ENCODE data around the gene PTPN21. TPM values are rescaled to one million over a fixed set of nuclear protein-coding genes. Genes with fewer than 3 reads are reported as not detected.
A peak's percentile ranks its signal among the peaks of the same experiment; 100 is the strongest.

PTPN21 gene
- total and polyA plus RNA-seq, 2 of the 13 experiments (the other 11 are each of a cell fraction or from before 2014, with no cell fraction given), result 2.0 to 3.7 TPM

DNA sequence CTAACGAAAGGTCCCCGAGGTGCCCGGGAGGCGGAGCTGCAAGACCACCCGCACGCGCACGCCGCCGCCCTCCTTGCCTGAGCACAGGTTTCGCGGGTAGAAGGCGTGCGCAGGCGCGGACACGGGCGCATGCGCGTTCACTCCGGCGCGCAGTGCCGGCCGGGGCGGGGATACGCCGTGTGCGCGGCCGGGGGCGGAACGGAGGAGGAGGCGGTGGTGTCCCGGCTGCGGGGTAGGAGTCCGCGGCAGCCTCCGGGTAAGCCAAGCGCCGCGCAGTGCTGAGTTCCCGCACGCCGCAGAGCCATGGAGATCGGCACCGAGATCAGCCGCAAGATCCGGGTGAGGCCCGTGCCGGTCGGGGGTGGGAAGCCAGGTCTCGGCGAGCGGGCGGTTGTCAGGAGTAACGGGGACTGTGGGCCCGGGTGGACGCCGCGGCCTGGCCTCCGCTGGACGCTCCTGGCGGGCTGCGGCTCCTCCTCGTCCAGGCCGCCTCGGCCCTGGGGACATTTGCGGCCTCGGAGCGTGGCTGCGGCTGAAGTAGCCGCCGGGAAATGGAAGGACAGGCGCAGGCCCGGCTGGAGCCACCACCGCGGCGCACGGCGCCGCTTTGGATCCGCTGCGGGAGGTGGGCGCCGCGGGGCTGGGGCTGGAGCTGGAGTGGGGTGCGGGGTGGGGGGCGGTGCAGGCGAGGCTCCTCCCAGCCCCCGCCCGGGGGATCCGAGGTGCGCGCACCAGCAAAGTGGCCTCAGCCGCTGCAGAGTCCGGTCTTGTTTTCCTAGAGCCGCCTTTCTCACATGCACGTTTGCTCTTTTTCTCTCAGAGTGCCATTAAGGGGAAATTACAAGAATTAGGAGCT, 8.3 kb upstream of the PTPN21 start, which contains the start of gene ZC3H14 (continued):
- no peak for TF ChIP-seq ZNF746 (CRISPR knock-in tag; IDR thresholded peaks at IDR 0.05)
- TF ChIP-seq TEAD2 (CRISPR knock-in tag; IDR thresholded peaks at IDR 0.05), result no peak
- no peak for TF ChIP-seq ATM (IDR thresholded peaks at IDR 0.05; ENCODE audit: borderline replicate concordance)
- TF ChIP-seq JUND (CRISPR knock-in tag; IDR thresholded peaks at IDR 0.05), result no peak; the same call in 1 of the 2 replicates
- TF ChIP-seq ZNF446 (CRISPR knock-in tag; IDR thresholded peaks at IDR 0.05), result peak; percentile 70; the same call in 1 of the 2 replicates
- TF ChIP-seq MIXL1 (CRISPR knock-in tag; IDR thresholded peaks at IDR 0.05), result no peak
- no peak for TF ChIP-seq RFX5 (IDR thresholded peaks at IDR 0.05; ENCODE audit: low read depth, low read length)
- no peak for TF ChIP-seq ZNF703 (CRISPR knock-in tag; IDR thresholded peaks at IDR 0.05; ENCODE audit: borderline replicate concordance)
- 0 out of 2 replicates have a peak, but pooled peaks have one; percentile 4 for TF ChIP-seq HNF4A (CRISPR knock-in tag; IDR thresholded peaks at IDR 0.05)
- TF ChIP-seq RAD51 (IDR thresholded peaks at IDR 0.05; ENCODE audit: borderline replicate concordance), result no peak
- TF ChIP-seq ZNF207 (IDR thresholded peaks at IDR 0.05; ENCODE audit: borderline replicate concordance), result no peak
- TF ChIP-seq ZNF335 (CRISPR knock-in tag; IDR thresholded peaks at IDR 0.05), result no peak
- TF ChIP-seq, protein P1, sequence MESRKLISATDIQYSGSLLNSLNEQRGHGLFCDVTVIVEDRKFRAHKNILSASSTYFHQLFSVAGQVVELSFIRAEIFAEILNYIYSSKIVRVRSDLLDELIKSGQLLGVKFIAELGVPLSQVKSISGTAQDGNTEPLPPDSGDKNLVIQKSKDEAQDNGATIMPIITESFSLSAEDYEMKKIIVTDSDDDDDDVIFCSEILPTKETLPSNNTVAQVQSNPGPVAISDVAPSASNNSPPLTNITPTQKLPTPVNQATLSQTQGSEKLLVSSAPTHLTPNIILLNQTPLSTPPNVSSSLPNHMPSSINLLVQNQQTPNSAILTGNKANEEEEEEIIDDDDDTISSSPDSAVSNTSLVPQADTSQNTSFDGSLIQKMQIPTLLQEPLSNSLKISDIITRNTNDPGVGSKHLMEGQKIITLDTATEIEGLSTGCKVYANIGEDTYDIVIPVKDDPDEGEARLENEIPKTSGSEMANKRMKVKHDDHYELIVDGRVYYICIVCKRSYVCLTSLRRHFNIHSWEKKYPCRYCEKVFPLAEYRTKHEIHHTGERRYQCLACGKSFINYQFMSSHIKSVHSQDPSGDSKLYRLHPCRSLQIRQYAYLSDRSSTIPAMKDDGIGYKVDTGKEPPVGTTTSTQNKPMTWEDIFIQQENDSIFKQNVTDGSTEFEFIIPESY (CRISPR knock-in tag; IDR thresholded peaks at IDR 0.05), result no peak
- TF ChIP-seq, protein P2, sequence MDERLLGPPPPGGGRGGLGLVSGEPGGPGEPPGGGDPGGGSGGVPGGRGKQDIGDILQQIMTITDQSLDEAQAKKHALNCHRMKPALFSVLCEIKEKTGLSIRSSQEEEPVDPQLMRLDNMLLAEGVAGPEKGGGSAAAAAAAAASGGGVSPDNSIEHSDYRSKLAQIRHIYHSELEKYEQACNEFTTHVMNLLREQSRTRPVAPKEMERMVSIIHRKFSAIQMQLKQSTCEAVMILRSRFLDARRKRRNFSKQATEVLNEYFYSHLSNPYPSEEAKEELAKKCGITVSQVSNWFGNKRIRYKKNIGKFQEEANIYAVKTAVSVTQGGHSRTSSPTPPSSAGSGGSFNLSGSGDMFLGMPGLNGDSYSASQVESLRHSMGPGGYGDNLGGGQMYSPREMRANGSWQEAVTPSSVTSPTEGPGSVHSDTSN (CRISPR knock-in tag; IDR thresholded peaks at IDR 0.05), result no peak
- TF ChIP-seq, protein P3, sequence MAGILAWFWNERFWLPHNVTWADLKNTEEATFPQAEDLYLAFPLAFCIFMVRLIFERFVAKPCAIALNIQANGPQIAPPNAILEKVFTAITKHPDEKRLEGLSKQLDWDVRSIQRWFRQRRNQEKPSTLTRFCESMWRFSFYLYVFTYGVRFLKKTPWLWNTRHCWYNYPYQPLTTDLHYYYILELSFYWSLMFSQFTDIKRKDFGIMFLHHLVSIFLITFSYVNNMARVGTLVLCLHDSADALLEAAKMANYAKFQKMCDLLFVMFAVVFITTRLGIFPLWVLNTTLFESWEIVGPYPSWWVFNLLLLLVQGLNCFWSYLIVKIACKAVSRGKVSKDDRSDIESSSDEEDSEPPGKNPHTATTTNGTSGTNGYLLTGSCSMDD (CRISPR knock-in tag; IDR thresholded peaks at IDR 0.05), result 0 out of 2 replicates have a peak, but pooled peaks have one; percentile 12
- TF ChIP-seq ZFYVE20 (CRISPR knock-in tag; IDR thresholded peaks at IDR 0.05; ENCODE audit: borderline replicate concordance, low read depth), result 0 out of 2 replicates have a peak, but pooled peaks have one; percentile 30
- TF ChIP-seq ZNF256 (CRISPR knock-in tag; conservative IDR thresholded peaks at IDR 0.05), result peak; percentile 81; the same call in 1 of the 2 replicates
- peak; percentile 72 for TF ChIP-seq MYC (CRISPR knock-in tag; IDR thresholded peaks at IDR 0.05; ENCODE audit: borderline replicate concordance)
- TF ChIP-seq EEA1 (CRISPR knock-in tag; IDR thresholded peaks at IDR 0.05; ENCODE audit: borderline replicate concordance), result peak; percentile 89
- peak; percentile 86 for TF ChIP-seq KDM2A (CRISPR knock-in tag; IDR thresholded peaks at IDR 0.05; ENCODE audit: borderline replicate concordance, low read depth)
- TF ChIP-seq, protein P4, sequence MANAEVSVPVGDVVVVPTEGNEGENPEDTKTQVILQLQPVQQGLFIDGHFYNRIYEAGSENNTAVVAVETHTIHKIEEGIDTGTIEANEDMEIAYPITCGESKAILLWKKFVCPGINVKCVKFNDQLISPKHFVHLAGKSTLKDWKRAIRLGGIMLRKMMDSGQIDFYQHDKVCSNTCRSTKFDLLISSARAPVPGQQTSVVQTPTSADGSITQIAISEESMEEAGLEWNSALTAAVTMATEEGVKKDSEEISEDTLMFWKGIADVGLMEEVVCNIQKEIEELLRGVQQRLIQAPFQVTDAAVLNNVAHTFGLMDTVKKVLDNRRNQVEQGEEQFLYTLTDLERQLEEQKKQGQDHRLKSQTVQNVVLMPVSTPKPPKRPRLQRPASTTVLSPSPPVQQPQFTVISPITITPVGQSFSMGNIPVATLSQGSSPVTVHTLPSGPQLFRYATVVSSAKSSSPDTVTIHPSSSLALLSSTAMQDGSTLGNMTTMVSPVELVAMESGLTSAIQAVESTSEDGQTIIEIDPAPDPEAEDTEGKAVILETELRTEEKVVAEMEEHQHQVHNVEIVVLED (CRISPR knock-in tag; IDR thresholded peaks at IDR 0.05; ENCODE audit: borderline replicate concordance), result peak; percentile 92
- TF ChIP-seq ZNF577 (CRISPR knock-in tag; IDR thresholded peaks at IDR 0.05; ENCODE audit: borderline replicate concordance, low read depth), result 0 out of 2 replicates have a peak, but pooled peaks have one; percentile 80
- peak; percentile 96 for TF ChIP-seq RBFOX2 (IDR thresholded peaks at IDR 0.05; ENCODE audit: low read depth, low read length)
- peak; percentile 42; the same call in 1 of the 2 replicates for TF ChIP-seq ZNF33B (CRISPR knock-in tag; IDR thresholded peaks at IDR 0.05)
- peak; percentile 66; the same call in 1 of the 2 replicates for TF ChIP-seq SIN3A (IDR thresholded peaks at IDR 0.05; ENCODE audit: borderline replicate concordance, low read depth, low read length)
